ENCODE results near the gene SGO2.

GRCh38 chr2:200600549-200601225, 74.7 kb downstream of the SGO2 start:
- no peak for TF ChIP-seq EP300 (IDR thresholded peaks at IDR 0.05; ENCODE audit: low read length)
- no peak for TF ChIP-seq XRCC5 (IDR thresholded peaks at IDR 0.05; ENCODE audit: low read depth, low read length)
- no peak for TF ChIP-seq ZBTB26 (CRISPR knock-in tag; IDR thresholded peaks at IDR 0.05)
- TF ChIP-seq USF2 (CRISPR knock-in tag; IDR thresholded peaks at IDR 0.05), result no peak

Data from K562 (cell line).